A673 (cell line): ENCODE data around the gene CDKAL1. TPM values are rescaled to one million over a fixed set of nuclear protein-coding genes. Genes with fewer than 3 reads are reported as not detected.

ENCODE experiments used
- BruUV-seq: library from RNA; stranded (reverse); fragments of 400-500 nt; replicated peaks from 2 replicates; lab custom pipeline; 2021; lab: Mats Ljungman, UMichigan
- CTCF ChIA-PET: fragments of 300-600 bp; sonication (Branson Sonifier 250); formaldehyde crosslinking; loops from one replicate; lab custom pipeline; 2022; ENCODE audit warnings: antibody characterized with exemption; lab: Charles Lee
- POLR2A ChIA-PET: fragments of 300-600 bp; sonication (Branson Sonifier 250); formaldehyde crosslinking; loops from one replicate; lab custom pipeline; 2022; ENCODE audit warnings: antibody characterized with exemption; ENCODE audit not compliant: low non-redundant PET; lab: Charles Lee
- DNase-seq: peaks from one replicate; pipeline ENCODE4 v3.0.0-alpha.2; 2015; ENCODE audit warnings: low spot score
- H3K27ac ChIP-seq: fragments of 200-600 bp; sonication (generic); 2 replicates; pipeline ENCODE4 v1.5.1; 2016; ENCODE audit warnings: mixed run types, low read depth, mild to moderate bottlenecking, mixed read lengths, antibody characterized with exemption, low read length; ENCODE audit not compliant: poor library complexity, severe bottlenecking
- H3K27me3 ChIP-seq: fragments of 200-600 bp; sonication (generic); replicated peaks from 2 replicates; pipeline ENCODE4 v1.6.1; 2017; ENCODE audit warnings: mixed run types, low read depth, mild to moderate bottlenecking, mixed read lengths, antibody characterized with exemption, low read length; ENCODE audit not compliant: insufficient read depth, poor library complexity
- H3K36me3 ChIP-seq: fragments of 200-600 bp; sonication (generic); 2 replicates; pipeline ENCODE4 v1.6.1; 2016; ENCODE audit warnings: mixed run types, mild to moderate bottlenecking, mixed read lengths, antibody characterized with exemption, low read length; ENCODE audit not compliant: insufficient read depth, poor library complexity, severe bottlenecking
- H3K4me1 ChIP-seq: fragments of 200-600 bp; sonication (generic); 2 replicates; pipeline ENCODE4 v1.6.1; 2017; ENCODE audit warnings: mixed run types, mild to moderate bottlenecking, mixed read lengths, antibody characterized with exemption, low read length; ENCODE audit not compliant: insufficient read depth, poor library complexity, severe bottlenecking
- H3K4me3 ChIP-seq: fragments of 200-600 bp; sonication (generic); 2 replicates; pipeline ENCODE4 v1.5.1; 2016; ENCODE audit warnings: low read depth, mixed run types, mild to moderate bottlenecking, mixed read lengths, low read length; ENCODE audit not compliant: poor library complexity, severe bottlenecking
- H3K9me3 ChIP-seq: fragments of 200-600 bp; sonication (generic); 2 replicates; pipeline ENCODE4 v1.6.1; 2016; ENCODE audit warnings: mixed run types, low read depth, mild to moderate bottlenecking, mixed read lengths, antibody characterized with exemption, low read length; ENCODE audit not compliant: poor library complexity, severe bottlenecking
- CTCF ChIP-seq: fragments of 300-800, 200-600 bp; sonication (generic); conservative IDR thresholded peaks from 2 replicates; pipeline ENCODE4 v1.5.1; 2017; ENCODE audit warnings: low read depth, mild to moderate bottlenecking, antibody characterized with exemption, low read length, moderate library complexity, mixed read lengths
- EZH2 ChIP-seq: fragments of 200-600 bp; sonication (generic); IDR thresholded peaks from 2 replicates; pipeline ENCODE4 v1.6.1; 2017; ENCODE audit warnings: borderline replicate concordance, low read depth, mild to moderate bottlenecking, mixed read lengths, antibody characterized with exemption, low read length; ENCODE audit not compliant: poor library complexity, severe bottlenecking
- intact Hi-C: fragments of 100-400 bp; cut with micrococcal nuclease; formaldehyde crosslinking; loops from one replicate; pipeline ENCODE4 v1.10.0; 2022; ENCODE audit not compliant: unreplicated experiment
- total RNA-seq: library from RNA; stranded (reverse); gene quantifications from 2 replicates; pipeline ENCODE4 v1.2.3, GENCODE V29; 2021

Gene CDKAL1
- total RNA-seq, 1 experiment from 2014 or later: 35.5 TPM

GRCh38 chr6:20850686-20851416 is 316.6 kb downstream of the CDKAL1 start:
- Histone ChIP-seq H3K9me3 (no peaks in the 10 kb centered on the region), H3K27ac (no peak overlapping the region), H3K36me3 (no peaks in the 10 kb centered on the region), H3K4me1 (peaks cover 12% of the 10 kb centered on the region), H3K27me3 (no peaks in the 10 kb centered on the region), H3K4me3 (no peak overlapping the region)
- intact Hi-C loops: no loop called here
- no peak for TF ChIP-seq CTCF
- no peak for TF ChIP-seq EZH2
- ChIA-PET CTCF (no interaction called here), POLR2A (no interaction called here)
- no TSS peak for BruUV-seq
- no peak for DNase-seq

GRCh38 chr6:20851795-20852194 is 317.5 kb downstream of the CDKAL1 start:
- intact Hi-C loops: no loop called here
- ChIA-PET POLR2A (no interaction called here), CTCF (no interaction called here)
- no peak overlapping the region for H3K27ac ChIP-seq
- TF ChIP-seq CTCF (no peak), EZH2 (no peak)
- BruUV-seq: no TSS peak
- no peak for DNase-seq
- H3K4me3 ChIP-seq: no peak overlapping the region
- no peaks in the 10 kb centered on the region for H3K27me3 ChIP-seq
- no peaks in the 10 kb centered on the region for H3K36me3 ChIP-seq
- peaks cover 8% of the 10 kb centered on the region for H3K4me1 ChIP-seq
- no peaks in the 10 kb centered on the region for H3K9me3 ChIP-seq

- Histone ChIP-seq H3K9me3 (no peaks in the 10 kb centered on the region), H3K4me1 (no peaks in the 10 kb centered on the region), H3K36me3 (no peaks in the 10 kb centered on the region), H3K27me3 (no peaks in the 10 kb centered on the region), H3K27ac (no peak overlapping the region), H3K4me3 (no peak overlapping the region)
- BruUV-seq: no TSS peak
- no peak for TF ChIP-seq EZH2
- no peak for TF ChIP-seq CTCF
- ChIA-PET CTCF (no interaction called here), POLR2A (no interaction called here)
- intact Hi-C loops: no loop called here
- DNase-seq: no peak
These were observed 319.6 kb downstream of the CDKAL1 start for GRCh38 chr6:20853828-20854227.
